WTC11 (cell line): ENCODE data around the gene KIF3B.
"Not testable (repeated sequence)": the region's sequence is repeated elsewhere in the genome, so short reads cannot be mapped to it uniquely, and the experiment has no call there.

Experiments used
- CTCF ChIP-seq: fragments of 200-600 bp; IDR thresholded peaks from 2 replicates; pipeline ENCODE4 v1.8.0; 2022; ENCODE audit warnings: antibody characterized with exemption
- E2F5 ChIP-seq: sonication (generic); formaldehyde crosslinking; IDR thresholded peaks from 2 replicates; pipeline ENCODE4 v1.8.1; 2022; ENCODE audit warnings: mild to moderate bottlenecking, moderate library complexity, missing genetic modification reagents
- ETV6 ChIP-seq: sonication (generic); formaldehyde crosslinking; IDR thresholded peaks from 2 replicates; pipeline ENCODE4 v1.8.1; 2022; ENCODE audit warnings: mild to moderate bottlenecking, missing genetic modification reagents
- NFYB ChIP-seq: sonication (generic); formaldehyde crosslinking; conservative IDR thresholded peaks from 2 replicates; pipeline ENCODE4 v1.8.0; 2022; ENCODE audit warnings: low read depth, missing genetic modification reagents
- SMAD3 ChIP-seq: sonication (generic); formaldehyde crosslinking; IDR thresholded peaks from 2 replicates; pipeline ENCODE4 v1.8.0; 2022; ENCODE audit warnings: missing genetic modification reagents, mild to moderate bottlenecking, borderline replicate concordance
- TP53 ChIP-seq: sonication (generic); formaldehyde crosslinking; IDR thresholded peaks from 2 replicates; pipeline ENCODE4 v1.8.1; 2023; ENCODE audit warnings: mild to moderate bottlenecking, missing genetic modification reagents
- USF2 ChIP-seq: sonication (generic); formaldehyde crosslinking; IDR thresholded peaks from 2 replicates; pipeline ENCODE4 v1.8.1; 2023; ENCODE audit warnings: mild to moderate bottlenecking, missing genetic modification reagents, moderate library complexity
- ZNF232 ChIP-seq: sonication (generic); formaldehyde crosslinking; IDR thresholded peaks from 2 replicates; pipeline ENCODE4 v1.8.0; 2022; ENCODE audit warnings: mild to moderate bottlenecking, missing genetic modification reagents

GRCh38 chr20:32380037-32380436 is 102.6 kb downstream of the KIF3B start:
- not testable (repeated sequence) for TF ChIP-seq ZNF232; CTCF; NFYB (CRISPR knock-in tag); E2F5; TP53 (CRISPR knock-in tag); USF2 (CRISPR knock-in tag); SMAD3 (CRISPR knock-in tag); ETV6 (CRISPR knock-in tag)
